ENCODE data around the gene KISS1R.

The KISS1R gene

DNA sequence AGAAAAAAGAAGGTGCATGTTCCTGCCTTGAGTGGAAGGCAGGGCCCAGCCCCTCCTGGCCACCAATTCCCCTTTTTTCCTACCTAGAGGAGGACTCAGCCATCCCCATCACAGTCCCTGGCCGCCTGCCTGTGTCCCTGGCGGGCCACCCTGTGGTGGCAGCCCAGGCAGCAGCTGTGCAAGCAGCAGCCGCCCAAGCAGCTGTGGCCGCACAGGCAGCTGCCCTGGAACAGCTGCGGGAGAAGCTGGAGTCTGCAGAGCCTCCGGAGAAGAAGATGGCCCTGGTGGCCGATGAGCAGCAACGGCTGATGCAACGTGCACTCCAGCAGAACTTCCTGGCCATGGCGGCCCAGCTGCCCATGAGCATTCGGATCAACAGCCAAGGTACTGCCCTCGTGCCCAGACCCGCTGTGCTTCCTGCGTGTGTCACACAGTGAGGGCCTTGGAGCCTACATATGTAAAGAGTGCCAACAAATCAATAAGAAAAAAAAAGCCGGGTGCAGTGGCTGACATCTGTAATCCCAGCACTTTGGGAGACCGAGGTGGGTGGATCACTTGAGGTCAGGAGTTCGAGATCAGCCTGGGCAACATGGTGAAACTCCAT is 49.5 kb downstream of the KISS1R start:
- DNase-seq (ENCODE audit: low read depth in 2 of 3, low spot score in 1 of 3): no peak

Data from stimulated activated CD4-positive, alpha-beta T cell treated with anti-CD3 and anti-CD28 coated beads, Interleukin-12 subunit alpha, Interleukin-12 subunit beta, amount 100 ng/mL, for 48 hours (primary cell).